Activated CD8-positive, alpha-beta memory T cell treated with anti-CD3 and anti-CD28 coated beads, Interleukin-2, amount 50 U/mL, for 1 hour (primary cell): ENCODE results near the gene DLL4.

Source experiments
- DNase-seq: peaks from one replicate; pipeline ENCODE4 v3.0.0-alpha.2; 2020; ENCODE audit errors: extremely low read depth

Gene DLL4

GRCh38 chr15:40926659-40927494 is 2.3 kb upstream of the DLL4 start:
- no peak for DNase-seq

- DNase-seq = no peak
These were observed 1.7 kb upstream of the DLL4 start for GRCh38 chr15:40927495-40927872.

- no peak for DNase-seq
These were observed 1.0 kb upstream of the DLL4 start for GRCh38 chr15:40927873-40928806.

- no peak for DNase-seq
These were observed 705 bp downstream of the DLL4 start for GRCh38 chr15:40929660-40930429.

- no peak for DNase-seq
These were observed 1.5 kb downstream of the DLL4 start for GRCh38 chr15:40930430-40931299.

GRCh38 chr15:40931300-40932142 is 2.4 kb downstream of the DLL4 start:
- DNase-seq = no peak

- DNase-seq = no peak
These were observed 3.0 kb downstream of the DLL4 start for GRCh38 chr15:40932156-40932555.

GRCh38 chr15:40932649-40933516 is 3.7 kb downstream of the DLL4 start:
- DNase-seq = no peak

- DNase-seq = no peak
These were observed 4.4 kb downstream of the DLL4 start for GRCh38 chr15:40933517-40933902.

- no peak for DNase-seq
These were observed 5.3 kb downstream of the DLL4 start for GRCh38 chr15:40934457-40934856.

GRCh38 chr15:40936234-40936708 is 7.1 kb downstream of the DLL4 start:
- no peak for DNase-seq

- no peak for DNase-seq
These were observed 7.8 kb downstream of the DLL4 start for GRCh38 chr15:40936709-40937666.

GRCh38 chr15:40937762-40938535 is 8.8 kb downstream of the DLL4 start:
- no peak for DNase-seq

- DNase-seq = no peak
These were observed 9.4 kb downstream of the DLL4 start for GRCh38 chr15:40938536-40938870.

- DNase-seq = no peak
These were observed 11.2 kb downstream of the DLL4 start for GRCh38 chr15:40940296-40940801.

GRCh38 chr15:40941068-40941527 is 12.0 kb downstream of the DLL4 start:
- no peak for DNase-seq
